ENCODE data around the gene SEBOX.

SEBOX gene

DNA sequence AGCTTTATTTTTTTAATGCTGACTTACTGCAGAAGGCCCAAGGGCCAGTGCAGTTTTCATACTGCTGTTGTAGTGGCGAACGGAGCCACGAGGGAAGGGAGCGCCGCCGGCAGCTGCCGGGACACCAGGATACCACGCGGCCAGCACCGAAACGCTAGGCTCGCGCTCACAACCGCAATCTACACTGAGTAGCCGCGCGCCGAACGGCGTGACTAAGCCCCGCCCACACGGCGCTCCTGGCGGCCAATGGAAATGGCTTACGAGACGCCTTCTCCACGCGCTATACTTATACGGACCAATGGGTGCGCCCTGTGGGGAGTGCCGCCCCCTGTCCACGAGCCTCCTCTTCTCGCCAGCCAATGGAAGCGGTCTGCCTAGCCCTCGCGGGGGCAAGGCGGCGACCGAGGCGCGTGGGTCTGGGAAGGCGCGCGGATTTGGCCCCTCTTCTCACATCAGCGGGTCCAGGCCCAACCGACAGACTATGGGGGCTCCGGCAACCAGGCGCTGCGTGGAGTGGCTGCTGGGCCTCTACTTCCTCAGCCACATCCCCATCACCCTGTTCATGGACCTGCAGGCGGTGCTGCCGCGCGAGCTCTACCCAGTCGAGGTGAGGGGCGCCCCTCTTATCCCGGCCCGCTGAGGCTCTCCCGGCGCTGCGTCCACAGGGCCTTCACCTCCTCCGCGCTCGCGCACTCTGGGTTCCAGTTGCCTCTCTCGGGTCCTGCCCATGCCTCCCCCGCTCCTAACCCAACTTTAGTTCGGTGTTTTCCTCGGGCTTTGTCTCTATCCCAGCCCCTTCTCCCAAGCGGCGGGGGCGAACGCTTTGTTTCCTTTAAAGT, 46.0 kb downstream of the SEBOX start, which contains the start of gene TMEM97:
Gene TMEM97, plus strand, starts transcription at position 442 of the 839 bp plus-strand sequence. Its CDS starts 40 bp downstream, at position 482.
- peak; percentile 87 to 88 for DNase-seq (ENCODE audit: low read depth in 2 of 2)

DNA sequence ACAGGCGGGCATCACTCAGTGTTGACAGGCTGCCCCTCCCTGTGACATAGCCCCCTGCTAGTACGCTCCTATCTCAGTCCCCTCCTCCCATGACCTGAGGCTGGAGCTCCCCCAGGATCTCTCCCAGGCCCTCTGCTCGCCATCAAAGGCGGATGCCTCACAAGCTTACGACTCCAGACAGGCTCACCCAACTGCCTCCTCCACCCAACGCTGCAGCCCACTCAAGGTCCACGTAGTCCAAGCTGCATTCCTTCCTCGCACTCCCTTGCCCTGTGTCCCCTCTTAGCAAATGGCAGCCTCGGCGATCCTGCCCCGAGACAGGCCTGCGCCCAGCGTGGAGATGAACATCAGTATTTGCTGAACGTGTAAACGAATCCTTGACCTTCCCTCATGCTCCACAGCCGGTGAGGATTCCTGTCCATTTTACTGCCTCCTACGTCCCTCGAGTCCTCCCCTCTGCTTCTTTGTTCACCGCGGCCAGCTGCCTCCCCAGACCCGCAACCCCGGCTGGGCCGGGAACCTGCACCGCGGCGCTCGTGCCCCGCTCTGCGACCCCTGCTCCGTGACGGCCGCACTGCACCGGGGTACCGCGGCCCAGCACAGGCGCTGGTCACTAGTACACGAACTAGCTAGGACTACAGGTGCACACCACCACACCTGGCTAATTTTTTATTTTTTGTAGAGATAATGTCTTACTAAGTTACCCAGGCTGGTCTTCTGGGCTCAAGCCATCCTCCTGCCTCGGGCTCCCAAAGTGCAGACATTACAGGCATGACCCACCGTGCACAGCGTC, 46.8 kb downstream of the SEBOX start:
- DNase-seq (ENCODE audit: low read depth in 2 of 2), result no peak

DNA sequence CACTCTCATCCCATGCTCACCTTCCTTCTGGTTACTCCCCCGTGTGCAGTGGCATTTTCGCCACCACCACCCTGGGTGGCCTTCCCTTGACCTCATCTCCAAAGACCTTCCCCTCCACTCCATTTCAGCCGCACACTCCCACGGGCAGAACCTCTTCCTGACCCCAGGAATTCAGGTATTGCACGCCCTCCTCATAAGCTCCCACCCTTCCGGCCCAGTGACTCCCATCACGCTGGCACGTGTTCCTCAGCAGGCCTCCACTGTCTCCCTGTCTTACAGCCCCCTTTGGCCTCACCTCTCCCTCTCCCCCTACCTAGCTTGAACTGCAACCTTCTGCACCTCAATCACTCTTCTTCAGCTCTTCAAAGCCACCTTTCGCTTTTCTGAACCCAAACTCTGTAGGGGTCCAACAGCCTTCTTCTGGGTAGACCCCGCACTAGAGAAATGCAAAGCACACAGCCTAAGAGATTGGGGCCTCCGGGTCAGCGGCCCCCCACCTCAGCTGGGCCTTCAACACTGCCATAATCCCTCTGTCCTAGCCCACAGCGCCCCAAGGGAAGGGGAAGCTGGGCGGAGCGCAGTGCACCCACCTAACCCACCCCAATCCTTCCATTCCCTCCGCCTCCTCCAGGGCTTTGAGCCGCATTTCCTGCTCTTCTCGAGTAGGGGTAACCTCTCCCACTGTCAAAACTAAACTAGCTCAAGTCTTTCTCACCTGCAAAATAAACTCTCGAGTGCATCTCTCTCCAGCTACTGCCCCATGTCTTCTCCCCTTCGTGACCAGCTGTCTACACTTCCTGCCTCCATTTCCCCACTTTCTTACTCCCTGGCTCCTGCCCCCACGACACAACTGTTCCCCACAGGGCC, 47.7 kb downstream of the SEBOX start:
- no peak for DNase-seq (ENCODE audit: low read depth in 2 of 2)

DNA sequence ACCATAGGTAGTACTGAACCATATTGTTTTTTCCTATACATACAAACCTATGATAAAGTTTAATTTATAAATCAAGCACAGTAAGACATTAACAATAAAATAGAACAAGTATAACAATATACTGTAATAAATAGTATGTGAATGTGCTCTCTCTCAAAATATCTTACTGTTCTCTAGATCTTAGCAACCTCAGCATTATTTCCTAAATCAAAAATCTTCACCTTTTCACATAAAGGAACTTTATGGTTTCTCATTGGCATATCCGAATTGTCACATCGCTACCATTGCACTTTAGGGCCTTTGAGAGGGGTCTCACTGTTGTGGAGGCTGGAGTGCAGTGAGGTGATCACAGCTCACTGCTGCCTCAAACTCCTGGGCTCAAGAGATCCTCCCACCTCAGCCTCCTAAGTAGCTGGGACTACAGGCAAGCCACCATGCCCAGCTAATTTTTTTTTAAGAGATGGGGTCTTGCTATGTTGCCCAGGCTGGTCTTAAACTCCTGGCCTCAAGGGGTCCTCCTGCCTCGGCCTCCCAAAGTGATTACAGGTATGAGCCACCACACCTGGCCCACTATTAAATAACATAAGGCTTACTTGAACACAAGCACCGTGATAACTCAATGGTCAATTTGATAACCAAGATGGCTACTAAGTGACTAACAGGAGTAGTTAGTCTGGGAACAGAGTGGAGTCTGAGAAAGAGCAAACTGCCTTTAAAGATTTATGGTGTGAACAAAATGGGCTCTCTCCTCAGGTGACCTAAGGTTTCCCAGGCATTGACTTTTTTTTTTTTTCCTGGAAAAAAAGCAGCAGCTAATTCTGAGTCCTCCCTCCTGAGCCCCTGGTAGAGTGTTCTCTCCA, 48.9 kb downstream of the SEBOX start:
- DNase-seq (ENCODE audit: low read depth in 2 of 2), result no peak

DNA sequence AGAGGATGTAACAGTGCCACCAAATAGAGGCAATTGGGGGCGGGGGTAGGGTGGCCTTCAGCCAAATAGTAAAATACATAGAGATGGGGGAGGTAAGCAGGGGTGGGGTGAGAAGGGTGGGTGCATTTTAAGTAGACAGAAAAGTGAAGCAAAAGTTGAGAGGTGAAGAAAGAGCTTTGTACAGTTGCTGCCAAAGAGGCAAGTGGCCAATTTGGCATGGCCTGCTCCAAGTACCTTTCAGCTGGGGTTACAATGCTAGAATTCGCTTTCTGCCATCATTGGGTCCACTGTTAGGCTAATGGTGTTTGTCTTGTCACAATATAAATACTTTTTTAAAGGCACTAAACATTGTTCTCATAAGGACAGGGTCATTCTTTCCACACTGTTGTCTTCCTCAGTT, 51.2 kb downstream of the SEBOX start:
- no peak for DNase-seq (ENCODE audit: low read depth in 2 of 2)
